Chondrocyte (in vitro differentiated cells): ENCODE results near the gene NIP7. TPM values are rescaled to one million over a fixed set of nuclear protein-coding genes. Genes with fewer than 3 reads are reported as not detected.
"Not testable (repeated sequence)": the region's sequence is repeated elsewhere in the genome, so short reads cannot be mapped to it uniquely, and the experiment has no call there.

Experiments used
- DNase-seq: peaks from one replicate; pipeline ENCODE4 v3.0.0; 2021; ENCODE audit warnings: mixed read lengths, low spot score
- H3K27ac Mint-ChIP-seq: one replicate; pipeline ENCODE4 v1.8.0; 2021; ENCODE audit warnings: mild to moderate bottlenecking, moderate library complexity, mixed read lengths; ENCODE audit not compliant: unreplicated experiment
- H3K27me3 Mint-ChIP-seq: 2 replicates; pipeline ENCODE4 v1.8.0; 2021; ENCODE audit warnings: low read depth, mixed read lengths
- H3K36me3 Mint-ChIP-seq: 2 replicates; pipeline ENCODE4 v1.8.0; 2021; ENCODE audit warnings: low read depth, mixed read lengths
- H3K4me1 Mint-ChIP-seq: 2 replicates; pipeline ENCODE4 v1.8.0; 2021; ENCODE audit warnings: low read depth, mild to moderate bottlenecking, mixed read lengths
- H3K4me3 Mint-ChIP-seq: one replicate; pipeline ENCODE4 v1.8.0; 2021; ENCODE audit warnings: mild to moderate bottlenecking, moderate library complexity, mixed read lengths; ENCODE audit not compliant: unreplicated experiment
- H3K9me3 Mint-ChIP-seq: 2 replicates; pipeline ENCODE4 v1.8.0; 2021; ENCODE audit warnings: low read depth, mixed read lengths
- CTCF ChIP-seq: fragments of 200-600 bp; sonication (generic); IDR thresholded peaks from 2 replicates; pipeline ENCODE4 v1.5.0; 2021; ENCODE audit warnings: antibody characterized with exemption, mild to moderate bottlenecking, moderate library complexity
- long read RNA-seq: library from polyadenylated mRNA; stranded (forward); transcript quantifications from one replicate; pipeline ENCODE4 v2.0.0, GENCODE V29; 2021
- total RNA-seq: library from RNA; stranded (reverse); gene quantifications from 3 replicates; pipeline ENCODE4 v1.2.1, GENCODE V29; 2021

NIP7 gene
- total RNA-seq, result 17.2 to 28.8 TPM (median 18.6 TPM) in 3 replicates
- long read RNA-seq, transcript NIP7-201 (5 exons, 2,402 nt), result major isoform, 30 of 33 reads
- long read RNA-seq, partial matches to known transcripts, result 0 of 33 reads
- long read RNA-seq, other reads (novel, unspliced or antisense), result 3 of 33 reads

- Mint-ChIP-seq H3K4me3 (peak within 1 kb of the TSS; percentile 97), H3K9me3 (no peaks in the 10 kb centered on the region), H3K36me3 (peaks cover 12% of the 10 kb centered on the region), H3K27me3 (no peaks in the 10 kb centered on the region), H3K27ac (peak within 1 kb of the TSS; percentile 98), H3K4me1 (peaks cover 35% of the 10 kb centered on the region)
- peak; percentile 88 for TF ChIP-seq CTCF
- DNase-seq, result peak; percentile 96
Measured at GRCh38 chr16:69339289-69340094, at the start of gene NIP7, which contains the start of gene COG8. Gene NIP7 (plus strand): TSS chr16:69339772. CDS start chr16:69339830, 58 bp downstream. Gene COG8 (minus strand): TSS chr16:69339564. CDS start chr16:69339552, 12 bp downstream.

GRCh38 chr16:69291657-69292056 is 47.9 kb upstream of the NIP7 start:
- not testable (repeated sequence) for H3K9me3 Mint-ChIP-seq, DNase-seq, H3K4me3 Mint-ChIP-seq, H3K27ac Mint-ChIP-seq, H3K27me3 Mint-ChIP-seq, H3K36me3 Mint-ChIP-seq
- H3K4me1 Mint-ChIP-seq, result peaks cover 11% of the 10 kb centered on the region

GRCh38 chr16:69293401-69293800 is 46.2 kb upstream of the NIP7 start:
- no peaks in the 10 kb centered on the region for H3K9me3 Mint-ChIP-seq
- H3K4me3 Mint-ChIP-seq, result no peak overlapping the region

GRCh38 chr16:69294051-69294450 is 45.5 kb upstream of the NIP7 start:
- no peak for TF ChIP-seq CTCF
- Mint-ChIP-seq H3K4me3 (no peak overlapping the region), H3K27me3 (no peaks in the 10 kb centered on the region), H3K27ac (peak overlapping the region; percentile 5), H3K4me1 (peaks cover 11% of the 10 kb centered on the region), H3K36me3 (peaks cover 2% of the 10 kb centered on the region), H3K9me3 (no peaks in the 10 kb centered on the region)
- no peak for DNase-seq

More at GRCh38 chr16:69293401-69293800, 46.2 kb upstream of the NIP7 start:
- TF ChIP-seq CTCF, result no peak
- Mint-ChIP-seq H3K27me3 (no peaks in the 10 kb centered on the region), H3K36me3 (peaks cover 2% of the 10 kb centered on the region), H3K27ac (peak overlapping the region; percentile 6), H3K4me1 (peaks cover 11% of the 10 kb centered on the region)
- DNase-seq, result no peak

GRCh38 chr16:69296771-69297170 is 42.8 kb upstream of the NIP7 start:
- peaks cover 11% of the 10 kb centered on the region for H3K36me3 Mint-ChIP-seq
- not testable (repeated sequence) for H3K27ac Mint-ChIP-seq, H3K27me3 Mint-ChIP-seq, H3K4me3 Mint-ChIP-seq, DNase-seq, H3K9me3 Mint-ChIP-seq
- H3K4me1 Mint-ChIP-seq, result peaks cover 11% of the 10 kb centered on the region

- H3K9me3 Mint-ChIP-seq, result no peaks in the 10 kb centered on the region
- no peak for TF ChIP-seq CTCF
- DNase-seq, result no peak
- peaks cover 13% of the 10 kb centered on the region for H3K36me3 Mint-ChIP-seq
- peaks cover 9% of the 10 kb centered on the region for H3K4me1 Mint-ChIP-seq
- H3K4me3 Mint-ChIP-seq, result no peak overlapping the region
- H3K27me3 Mint-ChIP-seq, result no peaks in the 10 kb centered on the region
- no peak overlapping the region for H3K27ac Mint-ChIP-seq
Measured at GRCh38 chr16:69298261-69298660, 41.3 kb upstream of the NIP7 start.
